MM.1S (cell line): ENCODE data around the gene WDR70.

Source experiments
- CTCF ChIP-seq: fragments of 300-600 bp; sonication (generic); IDR thresholded peaks from 2 replicates; pipeline ENCODE4 v1.5.1; 2016; ENCODE audit warnings: antibody characterized with exemption, low read length, mixed read lengths
- EZH2phosphoT487 ChIP-seq: fragments of 300-600 bp; sonication (generic); IDR thresholded peaks from 2 replicates; pipeline ENCODE4 v1.6.1; 2018; ENCODE audit warnings: antibody characterized with exemption, low read length

GRCh38 chr5:37717613-37718431 is 338.7 kb downstream of the WDR70 start:
- TF ChIP-seq CTCF (no peak), EZH2phosphoT487 (no peak)
